Activated T-cell treated with anti-CD3 and anti-CD28 coated beads, Interleukin-2, amount 50 U/mL, for 48 hours (primary cell): ENCODE data around the gene WWOX.
"Not testable (repeated sequence)": the region's sequence is repeated elsewhere in the genome, so short reads cannot be mapped to it uniquely, and the experiment has no call there.

Source experiments
- DNase-seq, 2 experiments: peaks; one replicate each; pipeline ENCODE4 v3.0.0-alpha.2; 2020

WWOX gene

GRCh38 chr16:79210607-79211006 lies 1111.2 kb downstream of the WWOX start:
- DNase-seq: no peak

- DNase-seq: no peak
Observed at GRCh38 chr16:79211586-79211985, 1112.1 kb downstream of the WWOX start.

GRCh38 chr16:79212114-79212791 lies 1112.8 kb downstream of the WWOX start:
- DNase-seq: no peak

- no peak for DNase-seq
Observed at GRCh38 chr16:79213214-79213613, 1113.8 kb downstream of the WWOX start.

- no peak for DNase-seq
Observed at GRCh38 chr16:79215289-79215688, 1115.8 kb downstream of the WWOX start.

GRCh38 chr16:79217375-79218011 lies 1118.0 kb downstream of the WWOX start:
- peak; percentile 42 to 48 for DNase-seq

GRCh38 chr16:79218351-79218750 lies 1118.9 kb downstream of the WWOX start:
- DNase-seq: no peak

- DNase-seq: not testable (repeated sequence)
Observed at GRCh38 chr16:79225994-79226393, 1126.5 kb downstream of the WWOX start.

- no peak for DNase-seq
Observed at GRCh38 chr16:79229361-79229760, 1129.9 kb downstream of the WWOX start.

- DNase-seq: not testable (repeated sequence)
Observed at GRCh38 chr16:79245700-79246099, 1146.2 kb downstream of the WWOX start.

- no peak for DNase-seq
Observed at GRCh38 chr16:79247386-79247785, 1147.9 kb downstream of the WWOX start.

GRCh38 chr16:79248351-79248750 lies 1148.9 kb downstream of the WWOX start:
- no peak for DNase-seq

GRCh38 chr16:79250502-79251098 lies 1151.1 kb downstream of the WWOX start:
- no peak for DNase-seq

- DNase-seq: no peak
Observed at GRCh38 chr16:79253100-79253631, 1153.7 kb downstream of the WWOX start.

GRCh38 chr16:79257953-79258490 lies 1158.6 kb downstream of the WWOX start:
- no peak for DNase-seq

- not testable (repeated sequence) for DNase-seq
Observed at GRCh38 chr16:79260890-79261289, 1161.4 kb downstream of the WWOX start.

GRCh38 chr16:79261481-79261940 lies 1162.1 kb downstream of the WWOX start:
- DNase-seq: peak; percentile 70 to 75

GRCh38 chr16:79261944-79262552 lies 1162.6 kb downstream of the WWOX start:
- no peak for DNase-seq
